A549 (cell line): ENCODE data around the gene TTC13. TPM values are rescaled to one million over a fixed set of nuclear protein-coding genes. Genes with fewer than 3 reads are reported as not detected.

Source experiments
- ATAC-seq, 2 experiments: fragments of 200-7000 bp in 1 of 2; fragments of >200 bp in 1 of 2; cut with Nextera tagmentation in 1 of 2; cut with Tn5 transposase in 1 of 2; 3 replicates each; pipeline versions ENCODE4 v1.8.0 to v1.9.1; 2018 to 2020; ENCODE audit warnings: mild to moderate bottlenecking in 1 of 2, moderate library complexity in 1 of 2
- CTCF ChIA-PET: fragments of 300-600 bp; sonication (Branson Sonifier 250); formaldehyde crosslinking; extraction: SDS; loops from one replicate; lab custom pipeline; 2021; ENCODE audit warnings: antibody characterized with exemption, inconsistent platforms; lab: Yijun Ruan, JAX
- POLR2A ChIA-PET: fragments of 350-600 bp; formaldehyde crosslinking; extraction: SDS; loops from one replicate; lab custom pipeline; 2021; ENCODE audit warnings: antibody characterized with exemption, inconsistent platforms; lab: Yijun Ruan, JAX
- DNase-seq, 2 experiments: peaks; one replicate each; pipeline versions ENCODE4 v3.0.0 to v3.0.0-alpha.2; 2011 to 2016; ENCODE audit warnings: low read depth in 1 of 2, low spot score in 1 of 2
- FAIRE-seq: peaks from 2 replicates; lab custom pipeline; 2011; peaks lifted over from hg19 to GRCh38; lab: Jason Lieb, UNC
- H3K27ac ChIP-seq, 2 experiments: fragments of >200 bp; sonication (Bioruptor Twin); formaldehyde crosslinking; 3 replicates each; pipeline ENCODE4 v1.5.1; 2016 to 2017
- H3K4me1 ChIP-seq: fragments of >200 bp; sonication (Bioruptor Twin); formaldehyde crosslinking; 3 replicates; pipeline ENCODE4 v1.6.1; 2016
- H3K4me2 ChIP-seq: fragments of >200 bp; sonication (Bioruptor Twin); formaldehyde crosslinking; 3 replicates; pipeline ENCODE4 v1.6.1; 2016
- H3K4me3 ChIP-seq: fragments of >200 bp; sonication (Bioruptor Twin); formaldehyde crosslinking; 3 replicates; pipeline ENCODE4 v1.5.1; 2016
- H3K9me3 ChIP-seq: fragments of >200 bp; sonication (Bioruptor Twin); formaldehyde crosslinking; 3 replicates; pipeline ENCODE4 v1.6.1; 2016
- CBX2 ChIP-seq: fragments of 200-600 bp; sonication (generic); IDR thresholded peaks from 2 replicates; pipeline ENCODE4 v1.6.1; 2016; ENCODE audit warnings: low read depth, mild to moderate bottlenecking, borderline replicate concordance
- CBX8 ChIP-seq: fragments of 200-600 bp; sonication (generic); IDR thresholded peaks from 2 replicates; pipeline ENCODE4 v1.6.1; 2016
- CEBPB ChIP-seq, 2 experiments: fragments of >200 bp in 1 of 2; sonication (Bioruptor Twin) in 1 of 2; formaldehyde crosslinking in 1 of 2; IDR thresholded peaks; 2 replicates each; pipeline ENCODE4 v1.6.1; 2012 to 2016
- CHD2 ChIP-seq: fragments of 150-350 bp; IDR thresholded peaks from 2 replicates; pipeline ENCODE4 v1.6.1; 2014; ENCODE audit warnings: low read length; ENCODE audit not compliant: partially characterized antibody
- E2F6 ChIP-seq: IDR thresholded peaks from 2 replicates; pipeline ENCODE4 v1.6.1; 2012; ENCODE audit warnings: low read depth, borderline replicate concordance
- EHF ChIP-seq: fragments of 250-450 bp; sonication (Bioruptor Pico); IDR thresholded peaks from 2 replicates; pipeline ENCODE4 v1.5.0; 2020; ENCODE audit warnings: mild to moderate bottlenecking
- EHMT2 ChIP-seq: fragments of 200-600 bp; sonication (generic); IDR thresholded peaks from 2 replicates; pipeline ENCODE4 v1.6.1; 2016; ENCODE audit warnings: antibody characterized with exemption, low read depth, mild to moderate bottlenecking, moderate library complexity
- EP300 ChIP-seq, 2 experiments: fragments of >200 bp; sonication (Bioruptor Twin); formaldehyde crosslinking; IDR thresholded peaks; 2 replicates in 1 of 2; 3 replicates in 1 of 2; pipeline ENCODE4 v1.6.1; 2016 to 2017
- ESRRA ChIP-seq: fragments of 150-350 bp; IDR thresholded peaks from 2 replicates; pipeline ENCODE4 v1.6.1; 2014; ENCODE audit warnings: mild to moderate bottlenecking, low read length, borderline replicate concordance
- FOXS1 ChIP-seq: fragments of 250-450 bp; sonication (Bioruptor Pico); IDR thresholded peaks from 2 replicates; pipeline ENCODE4 v1.5.0; 2020; ENCODE audit warnings: mild to moderate bottlenecking, moderate library complexity
- HEYL ChIP-seq: fragments of 250-450 bp; sonication (Bioruptor Pico); IDR thresholded peaks from 2 replicates; pipeline ENCODE4 v1.8.0; 2021; ENCODE audit warnings: mild to moderate bottlenecking, moderate library complexity
- HOXB5 ChIP-seq: fragments of 250-450 bp; sonication (Bioruptor Pico); IDR thresholded peaks from 2 replicates; pipeline ENCODE4 v1.5.0; 2020; ENCODE audit warnings: mild to moderate bottlenecking, moderate library complexity
- JUNB ChIP-seq: fragments of >200 bp; sonication (Bioruptor Twin); formaldehyde crosslinking; IDR thresholded peaks from 2 replicates; pipeline ENCODE4 v1.6.1; 2016
- KDM1A ChIP-seq: fragments of 200-600 bp; sonication (generic); IDR thresholded peaks from 2 replicates; pipeline ENCODE4 v1.6.1; 2016; ENCODE audit warnings: low read depth, mild to moderate bottlenecking
- KDM5A ChIP-seq: fragments of 200-600 bp; sonication (generic); IDR thresholded peaks from 2 replicates; pipeline ENCODE4 v1.6.1; 2016; ENCODE audit warnings: antibody characterized with exemption, mild to moderate bottlenecking
- MAZ ChIP-seq: fragments of 150-350 bp; IDR thresholded peaks from 2 replicates; pipeline ENCODE4 v1.6.1; 2014; ENCODE audit warnings: antibody characterized with exemption, low read depth, low read length, borderline replicate concordance
- MYC ChIP-seq: IDR thresholded peaks from 2 replicates; pipeline ENCODE4 v1.6.1; 2012; ENCODE audit warnings: mild to moderate bottlenecking, inconsistent platforms, low read length, improper control_type of control experiment, borderline replicate concordance
- NPAS2 ChIP-seq: fragments of 250-450 bp; sonication (Bioruptor Pico); IDR thresholded peaks from 2 replicates; pipeline ENCODE4 v1.8.0; 2022; ENCODE audit warnings: mild to moderate bottlenecking, moderate library complexity, borderline replicate concordance
- POLR2A ChIP-seq: IDR thresholded peaks from 2 replicates; pipeline ENCODE4 v1.6.1; 2012; ENCODE audit warnings: mild to moderate bottlenecking, low read length
- POLR2AphosphoS2 ChIP-seq: conservative IDR thresholded peaks from 2 replicates; pipeline ENCODE4 v1.6.1; 2012; ENCODE audit warnings: low read length, improper control_type of control experiment, inconsistent platforms
- RAD21 ChIP-seq, 2 experiments: fragments of >200 bp in 1 of 2; sonication (Bioruptor Twin) in 1 of 2; formaldehyde crosslinking in 1 of 2; IDR thresholded peaks in 1 of 2; conservative IDR thresholded peaks in 1 of 2; 2 replicates in 1 of 2; 3 replicates in 1 of 2; pipeline ENCODE4 v1.6.1; 2012 to 2018; ENCODE audit warnings: inconsistent platforms in 1 of 2
- RARB ChIP-seq: fragments of 250-450 bp; sonication (Bioruptor Pico); IDR thresholded peaks from 2 replicates; pipeline ENCODE4 v1.8.0; 2021; ENCODE audit warnings: mild to moderate bottlenecking, moderate library complexity
- RCOR1 ChIP-seq: fragments of 150-350 bp; IDR thresholded peaks from 2 replicates; pipeline ENCODE4 v1.6.1; 2014; ENCODE audit warnings: antibody characterized with exemption, low read length, low read depth
- REST ChIP-seq: fragments of 200-600 bp; sonication (generic); IDR thresholded peaks from 2 replicates; pipeline ENCODE4 v1.6.1; 2016; ENCODE audit warnings: antibody characterized with exemption, mild to moderate bottlenecking, moderate library complexity
- RFX5 ChIP-seq: fragments of 450-650 bp; IDR thresholded peaks from 2 replicates; pipeline ENCODE4 v1.7.1; 2014; ENCODE audit warnings: antibody characterized with exemption, mild to moderate bottlenecking, moderate library complexity
- TFCP2L1 ChIP-seq: fragments of 250-450 bp; sonication (Bioruptor Pico); IDR thresholded peaks from 2 replicates; pipeline ENCODE4 v1.5.0; 2021; ENCODE audit warnings: mild to moderate bottlenecking
- ZC3H11A ChIP-seq: fragments of 450-650 bp; IDR thresholded peaks from 2 replicates; pipeline ENCODE4 v1.6.1; 2014; ENCODE audit warnings: antibody characterized with exemption, mild to moderate bottlenecking
- ZFP36 ChIP-seq: fragments of 450-650 bp; IDR thresholded peaks from 2 replicates; pipeline ENCODE4 v1.6.1; 2014; ENCODE audit warnings: borderline replicate concordance; ENCODE audit not compliant: partially characterized antibody
- ZSCAN20 ChIP-seq: fragments of 250-450 bp; sonication (Bioruptor Pico); IDR thresholded peaks from 2 replicates; pipeline ENCODE4 v1.8.0; 2022; ENCODE audit warnings: mild to moderate bottlenecking, moderate library complexity
- WGBS: methylation state at CpG from one replicate; pipeline ENCODE4 v1.1.6; 2017; ENCODE audit errors: missing lambda C conversion rate; 5-methylcytosine and 5-hydroxymethylcytosine counted together
- polyA plus RNA-seq, 4 experiments: library from polyadenylated mRNA; depleted of rRNA in 3 of 4; stranded (reverse); fragments of >200 nt; fragmentation: RNase III in 1 of 4; extraction: RNeasy Plus Mini Kit Qiagen cat#74134 plus additional on column Dnase treatment in 1 of 4; gene quantifications; 2 replicates in 3 of 4; 3 replicates in 1 of 4; pipeline ENCODE4 v1.2.3, GENCODE V29; 2011 to 2017
- TF ChIP-seq, protein P1 (sequence below): fragments of 450-650 bp; IDR thresholded peaks from 2 replicates; pipeline ENCODE4 v1.6.1; 2014; ENCODE audit warnings: antibody characterized with exemption

TTC13 gene
- polyA plus RNA-seq, 2 of the 4 experiments (the other 2 are of a cell fraction) = 12.5 to 22.7 TPM

GRCh38 chr1:230902349-230902923 is 76.2 kb downstream of the TTC13 start:
- WGBS = 94% methylated on average over 20 of the region's 22 CpGs
- DNase-seq = no peak
- no peak for ATAC-seq
- H3K4me3 ChIP-seq = no peak overlapping the region
- TF ChIP-seq RFX5 = no peak
- TF ChIP-seq, protein P1, sequence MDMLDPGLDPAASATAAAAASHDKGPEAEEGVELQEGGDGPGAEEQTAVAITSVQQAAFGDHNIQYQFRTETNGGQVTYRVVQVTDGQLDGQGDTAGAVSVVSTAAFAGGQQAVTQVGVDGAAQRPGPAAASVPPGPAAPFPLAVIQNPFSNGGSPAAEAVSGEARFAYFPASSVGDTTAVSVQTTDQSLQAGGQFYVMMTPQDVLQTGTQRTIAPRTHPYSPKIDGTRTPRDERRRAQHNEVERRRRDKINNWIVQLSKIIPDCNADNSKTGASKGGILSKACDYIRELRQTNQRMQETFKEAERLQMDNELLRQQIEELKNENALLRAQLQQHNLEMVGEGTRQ = no peak
- no peak for TF ChIP-seq EHF (CRISPR knock-in tag)
- TF ChIP-seq ZFP36 = no peak
- no peak for TF ChIP-seq REST
- no peak for TF ChIP-seq NPAS2 (CRISPR knock-in tag)
- TF ChIP-seq HEYL (CRISPR knock-in tag) = no peak
- no peak for TF ChIP-seq ZC3H11A
- no peak for TF ChIP-seq KDM1A
- no peak for TF ChIP-seq EP300 (IDR thresholded peaks at IDR 0.05)
- TF ChIP-seq CEBPB (IDR thresholded peaks at IDR 0.05) = no peak
- no peak for TF ChIP-seq JUNB
- TF ChIP-seq RAD21 (conservative IDR thresholded peaks at IDR 0.05 in 1 of 2, IDR thresholded peaks at IDR 0.05 in 1 of 2) = no peak
- TF ChIP-seq ESRRA = no peak
- TF ChIP-seq E2F6 = no peak
- no peak for TF ChIP-seq POLR2A
- TF ChIP-seq, all 56 proteins: peak for 0
- Histone ChIP-seq H3K4me2 (no peak overlapping the region), H3K27ac (no peak overlapping the region), H3K4me1 (no peaks in the 10 kb centered on the region), H3K9me3 (no peaks in the 10 kb centered on the region)
- ChIA-PET CTCF (interaction anchor here (1.0 kb wide), 1 partner anchor 699 kb away, joined by 3 read pairs; no protein-coding TSS in a partner anchor), POLR2A (interaction anchor here (0.6 kb wide), 1 partner anchor 148 kb away, joined by 6 read pairs; no protein-coding TSS in a partner anchor)
- FAIRE-seq = no peak

DNA sequence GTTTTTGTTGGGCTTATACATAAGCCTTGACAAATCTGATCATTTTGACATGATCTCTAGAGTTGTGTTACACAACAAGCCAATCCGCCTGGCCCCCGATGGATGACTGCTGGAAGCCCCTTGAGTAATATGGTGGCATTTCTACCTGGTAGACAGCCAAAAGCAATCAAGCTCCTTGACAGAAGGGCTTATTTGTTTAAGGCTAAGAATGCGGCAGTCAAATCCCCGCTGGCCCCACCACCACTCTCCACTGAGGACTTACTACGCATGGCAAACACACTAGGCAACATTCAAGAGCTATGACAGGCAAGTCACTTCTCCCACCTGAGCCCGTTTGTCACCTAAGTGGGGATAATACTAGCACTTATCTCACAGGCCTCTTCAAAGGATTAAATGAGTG is 77.0 kb downstream of the TTC13 start:
- Histone ChIP-seq H3K27ac (no peak overlapping the region), H3K4me2 (no peak overlapping the region)
- DNase-seq = no peak
- no peak for TF ChIP-seq CHD2
- TF ChIP-seq MYC = no peak
- no peak for TF ChIP-seq MAZ
- TF ChIP-seq RARB (CRISPR knock-in tag) = no peak
- TF ChIP-seq ZSCAN20 (CRISPR knock-in tag) = no peak
- no peak for TF ChIP-seq TFCP2L1 (CRISPR knock-in tag)
- TF ChIP-seq RCOR1 = no peak
- no peak for TF ChIP-seq HOXB5
- TF ChIP-seq CBX8 = no peak
- no peak for TF ChIP-seq EHMT2
- TF ChIP-seq NPAS2 (CRISPR knock-in tag) = no peak
- TF ChIP-seq FOXS1 (CRISPR knock-in tag) = no peak
- no peak for TF ChIP-seq JUNB
- no peak for TF ChIP-seq KDM5A
- TF ChIP-seq CBX2 = no peak
- TF ChIP-seq ZC3H11A = no peak
- TF ChIP-seq POLR2AphosphoS2 = no peak
- no peak for TF ChIP-seq ESRRA
- TF ChIP-seq, protein P1 = no peak
- TF ChIP-seq, all 56 proteins: peak for 0
- no peak overlapping the region for H3K4me3 ChIP-seq
- no peak for FAIRE-seq
- H3K4me1 ChIP-seq = no peaks in the 10 kb centered on the region
- ChIA-PET POLR2A (no interaction called here), CTCF (interaction anchor here (1.4 kb wide), 1 partner anchor 15 kb away, joined by 3 read pairs; no protein-coding TSS in a partner anchor)
- WGBS = 92% methylated on average over 6 of the region's 6 CpGs
- no peak for ATAC-seq
- H3K9me3 ChIP-seq = no peaks in the 10 kb centered on the region
